DND-41 (cell line): Measurements from ENCODE around the gene NUDT19.
A peak's percentile ranks its signal among the peaks of the same experiment; 100 is the strongest.
"Not testable (repeated sequence)": the region's sequence is repeated elsewhere in the genome, so short reads cannot be mapped to it uniquely, and the experiment has no call there.

Experiments
- ATAC-seq: fragments of 200-7000 bp; cut with Tn5 transposase; 3 replicates; pipeline ENCODE4 v1.9.1; 2021; ENCODE audit warnings: low read depth; ENCODE audit not compliant: insufficient read depth
- DNase-seq: peaks from one replicate; pipeline ENCODE4 v3.0.0-alpha.2; 2020
- H2AFZ ChIP-seq: 2 replicates; pipeline ENCODE4 v1.6.0; 2012; ENCODE audit warnings: low read depth, low read length
- H3K27ac ChIP-seq: 2 replicates; pipeline ENCODE4 v1.5.1; 2012; ENCODE audit warnings: low read length, inconsistent platforms
- H3K27me3 ChIP-seq: fragments of 200-600 bp; sonication (generic); 2 replicates; pipeline ENCODE4 v1.6.0; 2012; ENCODE audit warnings: low read length, mild to moderate bottlenecking, inconsistent platforms; ENCODE audit not compliant: insufficient read depth, poor library complexity
- H3K36me3 ChIP-seq: 2 replicates; pipeline ENCODE4 v1.5.1; 2012; ENCODE audit warnings: low read length, inconsistent platforms; ENCODE audit not compliant: insufficient read depth
- H3K4me1 ChIP-seq: 2 replicates; pipeline ENCODE4 v1.5.1; 2012; ENCODE audit warnings: mild to moderate bottlenecking, low read length; ENCODE audit not compliant: insufficient read depth
- H3K4me2 ChIP-seq: 2 replicates; pipeline ENCODE4 v1.6.0; 2012; ENCODE audit warnings: mild to moderate bottlenecking, moderate library complexity, low read length, inconsistent platforms; ENCODE audit not compliant: insufficient read depth
- H3K4me3 ChIP-seq, 2 experiments: fragments of 200-600 bp in 1 of 2; shearing (Covaris generic) in 1 of 2; 2 replicates each; pipeline ENCODE4 v1.5.1; 2012 to 2016; ENCODE audit warnings: inconsistent platforms in 2 of 2, low read length in 2 of 2, mild to moderate bottlenecking in 2 of 2, low read depth in 1 of 2, moderate library complexity in 1 of 2
- H3K79me2 ChIP-seq: 2 replicates; pipeline ENCODE4 v1.6.0; 2012; ENCODE audit warnings: low read length, inconsistent platforms; ENCODE audit not compliant: insufficient read depth
- H3K9ac ChIP-seq: 2 replicates; pipeline ENCODE4 v1.6.0; 2012; ENCODE audit warnings: low read depth, mild to moderate bottlenecking, inconsistent platforms, low read length, moderate library complexity
- H3K9me3 ChIP-seq: 2 replicates; pipeline ENCODE4 v1.5.1; 2012; ENCODE audit warnings: low read length, moderate library complexity, mild to moderate bottlenecking, inconsistent platforms; ENCODE audit not compliant: insufficient read depth, severe bottlenecking
- H4K20me1 ChIP-seq: 2 replicates; pipeline ENCODE4 v1.6.0; 2012; ENCODE audit warnings: low read length; ENCODE audit not compliant: insufficient read depth
- CTCF ChIP-seq: IDR thresholded peaks from 2 replicates; pipeline ENCODE4 v1.5.1; 2012; ENCODE audit warnings: borderline replicate concordance, low read length, moderate library complexity, mild to moderate bottlenecking; ENCODE audit not compliant: poor library complexity, severe bottlenecking; ENCODE audit errors: extremely low read depth
- EZH2 ChIP-seq: IDR thresholded peaks from 3 replicates; pipeline ENCODE4 v1.6.1; 2012; ENCODE audit warnings: borderline replicate concordance, low read depth, mild to moderate bottlenecking, moderate library complexity, low read length, inconsistent platforms; ENCODE audit not compliant: severe bottlenecking

NUDT19 gene

GRCh38 chr19:32708457-32708856, 16.8 kb downstream of the NUDT19 start:
- no peak for TF ChIP-seq CTCF
- no peak for TF ChIP-seq EZH2
- H3K27me3 ChIP-seq, result no peaks in the 10 kb centered on the region
- ATAC-seq (peak; percentile 68), DNase-seq (peak; percentile 26)
- H3K79me2 ChIP-seq, result peaks cover 32% of the 10 kb centered on the region
- H3K27ac ChIP-seq, result no peak overlapping the region
- no peaks in the 10 kb centered on the region for H3K4me1 ChIP-seq
- H3K36me3 ChIP-seq, result peaks cover 68% of the 10 kb centered on the region
- H3K4me2 ChIP-seq, result no peak overlapping the region
- H3K9ac ChIP-seq, result no peak overlapping the region
- peaks cover 8% of the 10 kb centered on the region; the same call in 1 of the 2 replicates for H4K20me1 ChIP-seq
- no peak overlapping the region for H2AFZ ChIP-seq
- H3K4me3 ChIP-seq, result no peak overlapping the region
- peaks cover 9% of the 10 kb centered on the region for H3K9me3 ChIP-seq

- H3K9me3 ChIP-seq, result peaks cover 4% of the 10 kb centered on the region
- peaks cover 28% of the 10 kb centered on the region for H3K79me2 ChIP-seq
- H2AFZ ChIP-seq, result no peak overlapping the region
- no peak overlapping the region for H3K4me3 ChIP-seq
- no peak overlapping the region for H3K9ac ChIP-seq
- no peaks in the 10 kb centered on the region for H3K27me3 ChIP-seq
- H3K4me1 ChIP-seq, result no peaks in the 10 kb centered on the region
- H3K4me2 ChIP-seq, result no peak overlapping the region
- no peak overlapping the region for H3K27ac ChIP-seq
- H4K20me1 ChIP-seq, result peaks cover 8% of the 10 kb centered on the region; the same call in 1 of the 2 replicates
- no peak for TF ChIP-seq EZH2
- no peak for TF ChIP-seq CTCF
- DNase-seq (no peak), ATAC-seq (no peak)
- H3K36me3 ChIP-seq, result peaks cover 68% of the 10 kb centered on the region
Observed at GRCh38 chr19:32709032-32709431, 17.4 kb downstream of the NUDT19 start.

GRCh38 chr19:32711747-32712146, 20.1 kb downstream of the NUDT19 start:
- H2AFZ ChIP-seq, result no peak overlapping the region
- H3K4me2 ChIP-seq, result no peak overlapping the region
- no peak overlapping the region for H3K9ac ChIP-seq
- TF ChIP-seq EZH2 (no peak), CTCF (no peak)
- no peak overlapping the region for H3K4me3 ChIP-seq
- H3K79me2 ChIP-seq, result peaks cover 6% of the 10 kb centered on the region
- peaks cover 7% of the 10 kb centered on the region; the same call in 1 of the 2 replicates for H4K20me1 ChIP-seq
- ATAC-seq, result no peak
- no peaks in the 10 kb centered on the region for H3K9me3 ChIP-seq
- no peak overlapping the region for H3K27ac ChIP-seq
- DNase-seq, result no peak
- no peaks in the 10 kb centered on the region for H3K4me1 ChIP-seq
- peaks cover 44% of the 10 kb centered on the region for H3K36me3 ChIP-seq
- H3K27me3 ChIP-seq, result no peaks in the 10 kb centered on the region

- not testable (repeated sequence) for H3K4me3 ChIP-seq, H4K20me1 ChIP-seq, H3K27me3 ChIP-seq, H3K4me1 ChIP-seq, H3K9me3 ChIP-seq, H3K9ac ChIP-seq, H2AFZ ChIP-seq, H3K79me2 ChIP-seq, H3K4me2 ChIP-seq, H3K27ac ChIP-seq, DNase-seq, ATAC-seq
- peaks cover 20% of the 10 kb centered on the region; the same call in 1 of the 2 replicates for H3K36me3 ChIP-seq
Observed at GRCh38 chr19:32716203-32716602, 24.6 kb downstream of the NUDT19 start.
